LNCAP (cell line): ENCODE measurements around the gene C10orf71.

Experiments used
- CTCF ChIP-seq: fragments of 450-650 bp; IDR thresholded peaks from 2 replicates; pipeline ENCODE4 v1.5.1; 2017; ENCODE audit warnings: mild to moderate bottlenecking

Gene C10orf71

GRCh38 chr10:49364051-49364450 lies 65.1 kb downstream of the C10orf71 start:
- no peak for TF ChIP-seq CTCF

GRCh38 chr10:49364747-49365146 lies 65.8 kb downstream of the C10orf71 start:
- no peak for TF ChIP-seq CTCF

- no peak for TF ChIP-seq CTCF
Observed at GRCh38 chr10:49365275-49365674, 66.3 kb downstream of the C10orf71 start.

- no peak for TF ChIP-seq CTCF
Observed at GRCh38 chr10:49365675-49366415, 66.9 kb downstream of the C10orf71 start.

- no peak for TF ChIP-seq CTCF
Observed at GRCh38 chr10:49366460-49366859, 67.5 kb downstream of the C10orf71 start.

- no peak for TF ChIP-seq CTCF
Observed at GRCh38 chr10:49367600-49367999, 68.6 kb downstream of the C10orf71 start.

- TF ChIP-seq CTCF = no peak
Observed at GRCh38 chr10:49368256-49368655, 69.3 kb downstream of the C10orf71 start.
